Stimulated activated CD4-positive, alpha-beta T cell treated with anti-CD3 and anti-CD28 coated beads, Interleukin-12 subunit alpha, Interleukin-12 subunit beta, amount 100 ng/mL, for 48 hours (primary cell): ENCODE measurements around the gene EMID1.
A peak's percentile ranks its signal among the peaks of the same experiment; 100 is the strongest.

ENCODE experiments used
- DNase-seq, 3 donors: peaks; one replicate each; pipeline ENCODE4 v3.0.0-alpha.2; 2020; ENCODE audit warnings: low read depth in 2 of 3, low spot score in 1 of 3

The EMID1 gene

GRCh38 chr22:29194184-29194583, 11.5 kb upstream of the EMID1 start:
- no peak for DNase-seq

- DNase-seq = no peak
Observed at GRCh38 chr22:29195118-29195963, 10.4 kb upstream of the EMID1 start.

- DNase-seq = no peak
Observed at GRCh38 chr22:29195964-29196666, 9.6 kb upstream of the EMID1 start.

GRCh38 chr22:29197096-29197495, 8.6 kb upstream of the EMID1 start:
- no peak for DNase-seq

- DNase-seq = no peak
Observed at GRCh38 chr22:29198240-29198639, 7.5 kb upstream of the EMID1 start.

GRCh38 chr22:29199702-29200400, 5.8 kb upstream of the EMID1 start:
- no peak for DNase-seq

- DNase-seq = no peak
Observed at GRCh38 chr22:29200901-29201300, 4.8 kb upstream of the EMID1 start.

- DNase-seq = no peak
Observed at GRCh38 chr22:29201782-29202181, 3.9 kb upstream of the EMID1 start.

- DNase-seq = peak; percentile 52 to 67 (median 66)
Observed at GRCh38 chr22:29202212-29203192, 3.2 kb upstream of the EMID1 start.

GRCh38 chr22:29203488-29204454, 1.9 kb upstream of the EMID1 start:
- no peak for DNase-seq

- DNase-seq = no peak
Observed at GRCh38 chr22:29204455-29205183, 1.1 kb upstream of the EMID1 start.

GRCh38 chr22:29205252-29205593, 473 bp upstream of the EMID1 start:
- no peak for DNase-seq

- DNase-seq = no peak
Observed at GRCh38 chr22:29206372-29207242, 911 bp downstream of the EMID1 start.

GRCh38 chr22:29207243-29207550, 1.5 kb downstream of the EMID1 start:
- no peak for DNase-seq

- no peak for DNase-seq
Observed at GRCh38 chr22:29207562-29208501, 2.1 kb downstream of the EMID1 start.

GRCh38 chr22:29208502-29208862, 2.8 kb downstream of the EMID1 start:
- DNase-seq = no peak
